Esophagus muscularis mucosa (tissue), 4 donors: Measurements from ENCODE around the gene LDAH. TPM values are rescaled to one million over a fixed set of nuclear protein-coding genes. Genes with fewer than 3 reads are reported as not detected.
A peak's percentile ranks its signal among the peaks of the same experiment; 100 is the strongest.

ENCODE experiments used
- DNase-seq: peaks from one replicate; pipeline ENCODE4 v3.0.0-alpha.2; 2017; ENCODE audit errors: extremely low spot score
- H3K27ac ChIP-seq, 4 donors: fragments of 200-600 bp; sonication (generic); replicated peaks in 1 of 4; 1 replicate in 3 of 4; 2 replicates in 1 of 4; pipeline ENCODE4 v1.5.1; 2016 to 2019; ENCODE audit warnings: mild to moderate bottlenecking in 1 of 4
- H3K27me3 ChIP-seq, 4 donors: fragments of 200-600 bp; sonication (generic); one replicate each; pipeline versions ENCODE4 v1.5.1 to v1.6.0; 2016 to 2019
- H3K36me3 ChIP-seq, 4 donors: fragments of 200-600 bp; sonication (generic); one replicate each; pipeline ENCODE4 v1.5.1; 2016 to 2019
- H3K4me1 ChIP-seq, 4 donors: fragments of 200-600 bp; sonication (generic); one replicate each; pipeline ENCODE4 v1.5.1; 2016 to 2019
- H3K4me3 ChIP-seq, 4 donors: fragments of 200-600 bp; sonication (generic); 1 replicate in 2 of 4; 2 replicates in 2 of 4; pipeline ENCODE4 v1.5.1; 2016 to 2019; ENCODE audit warnings: mild to moderate bottlenecking in 4 of 4, moderate library complexity in 1 of 4
- H3K9me3 ChIP-seq, 4 donors: fragments of 200-600 bp; sonication (generic); 1 replicate in 3 of 4; 2 replicates in 1 of 4; pipeline ENCODE4 v1.5.1; 2016 to 2019
- EP300 ChIP-seq: sonication (generic); formaldehyde crosslinking; IDR thresholded peaks from one replicate; pipeline ENCODE4 v1.6.1; 2017; ENCODE audit warnings: antibody characterized with exemption
- POLR2A ChIP-seq: fragments of 450-650 bp; IDR thresholded peaks from one replicate; pipeline ENCODE4 v1.6.1; 2017; ENCODE audit warnings: antibody characterized with exemption, moderate library complexity, mild to moderate bottlenecking, low read depth
- POLR2AphosphoS5 ChIP-seq, 2 donors: sonication (generic); formaldehyde crosslinking; IDR thresholded peaks; one replicate each; pipeline ENCODE4 v1.6.1; 2017; ENCODE audit warnings: antibody characterized with exemption in 2 of 2
- WGBS: methylation state at CpG from one replicate; pipeline ENCODE4 v1.1.5; 2018; 5-methylcytosine and 5-hydroxymethylcytosine counted together
- intact Hi-C: fragments of 100-400 bp; cut with DNase I; formaldehyde crosslinking; loops from one replicate; pipeline ENCODE4 v1.15.1; 2023
- total RNA-seq, 4 donors: library from RNA; depleted of rRNA; stranded (reverse); fragments of >200 nt; gene quantifications; one replicate each; pipeline versions ENCODE4 v1.1.0 to v1.2.1, GENCODE V29; 2016
- TF ChIP-seq, protein P1 (sequence below), 3 experiments: fragments of 200-600 bp in 2 of 3; fragments of 450-650 bp in 1 of 3; sonication (generic) in 2 of 3; IDR thresholded peaks; one replicate each; pipeline ENCODE4 v1.5.1; 2017 to 2019; ENCODE audit warnings: antibody characterized with exemption in 3 of 3, mild to moderate bottlenecking in 2 of 3, moderate library complexity in 1 of 3

The LDAH gene
- total RNA-seq, 4 donors from 2014 or later = 7.9 to 13.7 (median 11.9) TPM

DNA sequence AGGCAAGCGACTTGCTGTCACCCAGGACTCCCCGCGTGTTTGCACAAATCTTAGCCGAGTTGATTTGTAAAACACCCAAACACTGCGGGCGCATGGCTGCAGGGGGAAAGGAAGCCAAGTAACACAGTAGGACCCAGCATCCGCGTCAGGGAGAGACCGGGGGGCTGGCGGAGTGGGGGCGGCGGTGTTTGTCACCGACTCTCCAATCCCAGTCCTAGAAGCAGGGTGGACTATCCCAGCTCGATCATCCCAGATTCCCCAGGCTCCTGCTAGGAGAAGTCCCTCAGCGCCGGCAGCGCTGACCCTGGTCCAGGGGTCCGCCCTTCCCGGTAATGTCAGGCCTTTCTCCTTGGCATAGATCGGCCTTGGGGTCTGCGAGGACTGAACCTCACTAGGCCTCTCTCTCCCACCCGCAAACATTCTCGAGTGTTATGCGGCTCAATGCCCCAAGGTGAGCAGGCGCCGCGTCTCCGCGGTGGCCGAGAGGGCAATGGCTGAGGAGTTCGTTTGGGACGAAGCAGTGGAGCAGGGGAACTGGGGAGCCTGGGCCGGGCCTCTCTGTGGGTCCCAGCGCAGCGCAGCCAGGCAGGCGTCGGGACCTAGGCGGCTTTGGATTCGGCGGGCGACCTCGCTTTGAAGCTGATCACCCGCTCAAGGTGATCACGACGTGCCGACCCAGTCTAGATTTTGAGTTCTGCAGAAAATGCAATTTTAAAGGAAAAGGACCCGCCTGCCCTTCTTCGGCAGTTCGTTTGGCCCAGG is 157.5 kb downstream of the LDAH start:
- WGBS = 15% methylated on average over 35 of the region's 49 CpGs
- TF ChIP-seq EP300 = no peak
- TF ChIP-seq POLR2AphosphoS5 (IDR thresholded peaks at IDR 0.05) = no peak
- TF ChIP-seq, protein P1, sequence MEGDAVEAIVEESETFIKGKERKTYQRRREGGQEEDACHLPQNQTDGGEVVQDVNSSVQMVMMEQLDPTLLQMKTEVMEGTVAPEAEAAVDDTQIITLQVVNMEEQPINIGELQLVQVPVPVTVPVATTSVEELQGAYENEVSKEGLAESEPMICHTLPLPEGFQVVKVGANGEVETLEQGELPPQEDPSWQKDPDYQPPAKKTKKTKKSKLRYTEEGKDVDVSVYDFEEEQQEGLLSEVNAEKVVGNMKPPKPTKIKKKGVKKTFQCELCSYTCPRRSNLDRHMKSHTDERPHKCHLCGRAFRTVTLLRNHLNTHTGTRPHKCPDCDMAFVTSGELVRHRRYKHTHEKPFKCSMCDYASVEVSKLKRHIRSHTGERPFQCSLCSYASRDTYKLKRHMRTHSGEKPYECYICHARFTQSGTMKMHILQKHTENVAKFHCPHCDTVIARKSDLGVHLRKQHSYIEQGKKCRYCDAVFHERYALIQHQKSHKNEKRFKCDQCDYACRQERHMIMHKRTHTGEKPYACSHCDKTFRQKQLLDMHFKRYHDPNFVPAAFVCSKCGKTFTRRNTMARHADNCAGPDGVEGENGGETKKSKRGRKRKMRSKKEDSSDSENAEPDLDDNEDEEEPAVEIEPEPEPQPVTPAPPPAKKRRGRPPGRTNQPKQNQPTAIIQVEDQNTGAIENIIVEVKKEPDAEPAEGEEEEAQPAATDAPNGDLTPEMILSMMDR (IDR thresholded peaks at IDR 0.05) = no peak
- TF ChIP-seq POLR2A = no peak
- Histone ChIP-seq H3K9me3 (no peaks in the 10 kb centered on the region), H3K27ac (peak overlapping the region in 3 of 4 donors; percentile 72 to 77 (median 76)), H3K36me3 (no peaks in the 10 kb centered on the region), H3K4me3 (peak overlapping the region; percentile 53 to 68 (median 56)), H3K27me3 (peaks cover 4 to 96% (median 50%) of the 10 kb centered on the region in 4 donors), H3K4me1 (peaks cover 20 to 62% (median 46%) of the 10 kb centered on the region in 4 donors)
- intact Hi-C loops = loop anchor here (2.0 to 10.0 kb wide), 2 partner anchors 159 to 447 kb away; partner anchors contain the start of gene LDAH
- DNase-seq = no peak

- WGBS = 49% methylated on average over 12 of the region's 17 CpGs
- H3K27ac ChIP-seq = no peak overlapping the region
- no peak for TF ChIP-seq EP300
- TF ChIP-seq POLR2AphosphoS5 (IDR thresholded peaks at IDR 0.05) = no peak
- no peak for TF ChIP-seq POLR2A
- TF ChIP-seq, protein P1 (IDR thresholded peaks at IDR 0.05) = no peak
- no peaks in the 10 kb centered on the region for H3K36me3 ChIP-seq
- intact Hi-C loops = loop anchor here (2.0 to 10.0 kb wide), 2 partner anchors 160 to 448 kb away; partner anchors contain the start of gene LDAH
- DNase-seq = no peak
- peaks cover 4 to 90% (median 42%) of the 10 kb centered on the region in 4 donors for H3K27me3 ChIP-seq
- H3K4me1 ChIP-seq = peaks cover 18 to 54% (median 39%) of the 10 kb centered on the region in 4 donors
- H3K4me3 ChIP-seq = peak overlapping the region in 3 of 4 donors; percentile 53 to 68 (median 55)
- H3K9me3 ChIP-seq = no peaks in the 10 kb centered on the region
These were observed 158.3 kb downstream of the LDAH start for GRCh38 chr2:20664431-20665242.

GRCh38 chr2:20664071-20664390 is 158.9 kb downstream of the LDAH start:
- Histone ChIP-seq H3K9me3 (no peaks in the 10 kb centered on the region), H3K27me3 (peaks cover 4 to 84% (median 37%) of the 10 kb centered on the region in 4 donors), H3K27ac (no peak overlapping the region), H3K4me3 (no peak overlapping the region), H3K4me1 (peaks cover 18 to 51% (median 40%) of the 10 kb centered on the region in 4 donors), H3K36me3 (no peaks in the 10 kb centered on the region)
- no peak for TF ChIP-seq POLR2AphosphoS5 (IDR thresholded peaks at IDR 0.05)
- TF ChIP-seq, protein P1 (IDR thresholded peaks at IDR 0.05) = no peak
- no peak for TF ChIP-seq EP300
- TF ChIP-seq POLR2A = no peak
- intact Hi-C loops = loop anchor here (2.0 to 10.0 kb wide), 2 partner anchors 161 to 449 kb away; partner anchors contain the start of gene LDAH
- DNase-seq = no peak
- 61% methylated on average over 2 of the region's 2 CpGs for WGBS

GRCh38 chr2:20663196-20664070 is 159.5 kb downstream of the LDAH start:
- peaks cover 4 to 78% (median 35%) of the 10 kb centered on the region in 4 donors for H3K27me3 ChIP-seq
- no peaks in the 10 kb centered on the region for H3K36me3 ChIP-seq
- peaks cover 18 to 49% (median 44%) of the 10 kb centered on the region in 4 donors for H3K4me1 ChIP-seq
- TF ChIP-seq, protein P1 (IDR thresholded peaks at IDR 0.05) = no peak
- TF ChIP-seq EP300 = no peak
- TF ChIP-seq POLR2A = no peak
- no peak for TF ChIP-seq POLR2AphosphoS5 (IDR thresholded peaks at IDR 0.05)
- no peak overlapping the region for H3K4me3 ChIP-seq
- WGBS = 59% methylated on average over 6 of the region's 7 CpGs
- no peak for DNase-seq
- no peaks in the 10 kb centered on the region for H3K9me3 ChIP-seq
- no peak overlapping the region for H3K27ac ChIP-seq
- intact Hi-C loops = loop anchor here (2.0 to 10.0 kb wide), 3 partner anchors 161 to 449 kb away; partner anchors contain the start of gene LDAH
